ENCODE results near the gene DTNA. TPM values are rescaled to one million over a fixed set of nuclear protein-coding genes. Genes with fewer than 3 reads are reported as not detected.

The DTNA gene
- total and polyA plus RNA-seq, 2 donors (not counting 1 experiment from before 2014, with no cell fraction given) = 38.8 to 49.8 TPM

DNA sequence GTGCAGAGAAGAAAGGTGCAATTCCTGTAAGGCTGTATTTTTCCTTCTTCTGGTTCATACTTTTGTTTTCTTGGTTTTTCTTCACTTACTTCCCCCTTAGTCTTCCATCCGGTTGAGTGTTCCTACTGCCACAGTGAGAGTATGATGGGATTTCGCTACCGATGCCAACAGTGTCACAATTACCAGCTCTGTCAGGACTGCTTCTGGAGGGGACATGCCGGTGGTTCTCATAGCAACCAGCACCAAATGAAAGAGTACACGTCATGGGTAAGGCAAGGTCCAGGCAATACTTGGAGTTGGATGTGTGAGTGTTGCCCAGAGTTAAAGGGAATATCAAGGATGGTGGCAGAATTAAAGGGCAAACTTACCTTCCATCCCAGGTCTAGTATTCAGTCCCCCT lies 108.0 kb downstream of the DTNA start:
- no peaks in the 10 kb centered on the region for H3K9me3 ChIP-seq (ENCODE audit: control insufficient read depth, insufficient read depth, low read depth, low read length)
- no peaks in the 10 kb centered on the region for H4K20me1 ChIP-seq (ENCODE audit: control insufficient read depth, extremely low read depth, insufficient read depth, low read length)
- no peak overlapping the region for H3K9ac ChIP-seq (ENCODE audit: insufficient read depth, low read length)
- no peaks in the 10 kb centered on the region for H3K4me1 ChIP-seq (ENCODE audit: control insufficient read depth, extremely low read depth, insufficient read depth, low read length)
- DNase-seq (ENCODE audit: low read depth in 2 of 2) = no peak
- H3K4me3 ChIP-seq (replicated peaks in 1 of 4; ENCODE audit: control extremely low read depth in 1 of 4, insufficient read depth in 1 of 4, low read depth in 3 of 4, low read length in 4 of 4) = no peak overlapping the region
- TF ChIP-seq EZH2 (IDR thresholded peaks at IDR 0.05; ENCODE audit: low read length, missing control alignments) = no peak
- TF ChIP-seq, protein P1, sequence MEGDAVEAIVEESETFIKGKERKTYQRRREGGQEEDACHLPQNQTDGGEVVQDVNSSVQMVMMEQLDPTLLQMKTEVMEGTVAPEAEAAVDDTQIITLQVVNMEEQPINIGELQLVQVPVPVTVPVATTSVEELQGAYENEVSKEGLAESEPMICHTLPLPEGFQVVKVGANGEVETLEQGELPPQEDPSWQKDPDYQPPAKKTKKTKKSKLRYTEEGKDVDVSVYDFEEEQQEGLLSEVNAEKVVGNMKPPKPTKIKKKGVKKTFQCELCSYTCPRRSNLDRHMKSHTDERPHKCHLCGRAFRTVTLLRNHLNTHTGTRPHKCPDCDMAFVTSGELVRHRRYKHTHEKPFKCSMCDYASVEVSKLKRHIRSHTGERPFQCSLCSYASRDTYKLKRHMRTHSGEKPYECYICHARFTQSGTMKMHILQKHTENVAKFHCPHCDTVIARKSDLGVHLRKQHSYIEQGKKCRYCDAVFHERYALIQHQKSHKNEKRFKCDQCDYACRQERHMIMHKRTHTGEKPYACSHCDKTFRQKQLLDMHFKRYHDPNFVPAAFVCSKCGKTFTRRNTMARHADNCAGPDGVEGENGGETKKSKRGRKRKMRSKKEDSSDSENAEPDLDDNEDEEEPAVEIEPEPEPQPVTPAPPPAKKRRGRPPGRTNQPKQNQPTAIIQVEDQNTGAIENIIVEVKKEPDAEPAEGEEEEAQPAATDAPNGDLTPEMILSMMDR (conservative IDR thresholded peaks at IDR 0.05 in 1 of 2, IDR thresholded peaks at IDR 0.05 in 1 of 2; ENCODE audit: low read depth in 1 of 2, low read length in 2 of 2) = no peak
- H3K27ac ChIP-seq (ENCODE audit: insufficient read depth, low read length) = no peak overlapping the region
- H3K79me2 ChIP-seq (ENCODE audit: control insufficient read depth, insufficient read depth, low read length) = no peaks in the 10 kb centered on the region
- H3K27me3 ChIP-seq (ENCODE audit: control insufficient read depth, insufficient read depth, low read length) = no peaks in the 10 kb centered on the region
- no peak overlapping the region for H3K4me2 ChIP-seq (ENCODE audit: extremely low read depth, insufficient read depth, low read length)
- no peaks in the 10 kb centered on the region for H3K36me3 ChIP-seq (ENCODE audit: control insufficient read depth, insufficient read depth, low read length)
- no peak overlapping the region for H2AFZ ChIP-seq (ENCODE audit: low read length)

DNA sequence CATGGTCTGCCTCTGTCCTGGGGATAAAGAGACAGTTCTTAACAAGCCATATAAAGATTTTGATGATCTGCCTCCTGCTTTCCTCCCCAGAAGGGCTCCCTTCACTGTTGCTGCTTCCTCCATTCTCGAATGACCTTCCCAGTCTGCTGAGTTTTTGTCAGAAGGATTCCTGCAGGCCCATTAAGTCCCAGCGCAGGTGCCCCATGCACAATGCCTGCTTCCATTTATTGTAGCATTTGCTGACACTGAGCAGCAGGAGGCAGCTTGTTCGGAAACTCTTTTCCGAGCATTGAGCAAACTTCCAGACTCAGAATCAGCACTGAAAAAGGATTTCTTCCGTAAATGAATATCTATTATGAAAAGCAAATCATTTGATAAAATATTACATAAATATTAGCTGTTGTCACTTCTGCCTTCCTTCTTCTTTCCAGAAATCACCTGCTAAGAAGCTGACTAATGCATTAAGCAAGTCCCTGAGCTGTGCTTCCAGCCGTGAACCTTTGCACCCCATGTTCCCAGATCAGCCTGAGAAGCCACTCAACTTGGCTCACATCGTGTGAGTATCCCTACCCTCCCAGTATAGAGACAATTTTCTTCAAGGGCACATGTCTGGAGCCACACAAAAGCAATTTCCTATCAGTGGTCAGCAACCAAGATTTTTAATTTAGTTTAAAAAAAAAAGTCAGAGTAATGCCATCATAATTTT lies 110.4 kb downstream of the DTNA start:
- no peaks in the 10 kb centered on the region for H4K20me1 ChIP-seq (ENCODE audit: control insufficient read depth, extremely low read depth, insufficient read depth, low read length)
- H3K79me2 ChIP-seq (ENCODE audit: control insufficient read depth, insufficient read depth, low read length) = no peaks in the 10 kb centered on the region
- TF ChIP-seq EZH2 (IDR thresholded peaks at IDR 0.05; ENCODE audit: low read length, missing control alignments) = no peak
- TF ChIP-seq, protein P1 (conservative IDR thresholded peaks at IDR 0.05 in 1 of 2, IDR thresholded peaks at IDR 0.05 in 1 of 2; ENCODE audit: low read depth in 1 of 2, low read length in 2 of 2) = no peak
- H3K27me3 ChIP-seq (ENCODE audit: control insufficient read depth, insufficient read depth, low read length) = no peaks in the 10 kb centered on the region
- no peak overlapping the region for H2AFZ ChIP-seq (ENCODE audit: low read length)
- no peak overlapping the region for H3K9ac ChIP-seq (ENCODE audit: insufficient read depth, low read length)
- no peak overlapping the region for H3K27ac ChIP-seq (ENCODE audit: insufficient read depth, low read length)
- no peaks in the 10 kb centered on the region for H3K9me3 ChIP-seq (ENCODE audit: control insufficient read depth, insufficient read depth, low read depth, low read length)
- H3K4me3 ChIP-seq (replicated peaks in 1 of 4; ENCODE audit: control extremely low read depth in 1 of 4, insufficient read depth in 1 of 4, low read depth in 3 of 4, low read length in 4 of 4) = no peak overlapping the region
- H3K4me1 ChIP-seq (ENCODE audit: control insufficient read depth, extremely low read depth, insufficient read depth, low read length) = no peaks in the 10 kb centered on the region
- no peak for DNase-seq (ENCODE audit: low read depth in 2 of 2)
- H3K4me2 ChIP-seq (ENCODE audit: extremely low read depth, insufficient read depth, low read length) = no peak overlapping the region
- no peaks in the 10 kb centered on the region for H3K36me3 ChIP-seq (ENCODE audit: control insufficient read depth, insufficient read depth, low read length)

DNA sequence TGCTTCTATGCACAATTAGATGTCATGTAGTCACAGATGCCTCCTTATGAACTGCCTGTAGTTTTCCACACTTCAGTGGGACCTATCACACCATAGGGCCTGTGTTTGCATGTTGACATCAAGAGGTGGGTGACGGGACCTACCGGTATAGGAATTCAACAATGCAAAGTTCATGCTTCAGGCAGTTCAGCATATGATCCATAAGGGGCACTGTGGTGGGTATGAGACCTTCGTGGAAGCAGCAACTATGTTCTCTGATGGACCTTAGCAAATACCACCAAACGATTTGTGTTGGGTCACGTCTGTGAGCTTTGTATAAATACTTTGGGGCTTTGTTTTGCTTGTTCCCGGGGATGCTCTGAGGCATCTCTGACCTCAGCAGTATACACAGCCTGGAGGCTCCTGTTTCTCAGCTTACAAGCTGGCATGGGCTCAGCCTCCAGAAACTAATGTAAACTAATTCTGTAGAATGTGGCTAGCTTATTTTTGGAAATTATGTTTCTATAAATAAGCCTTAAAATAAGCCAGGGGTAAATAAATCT lies 111.6 kb downstream of the DTNA start:
- Histone ChIP-seq H3K27ac (ENCODE audit: insufficient read depth, low read length) (no peak overlapping the region), H3K4me3 (replicated peaks in 1 of 4; ENCODE audit: control extremely low read depth in 1 of 4, insufficient read depth in 1 of 4, low read depth in 3 of 4, low read length in 4 of 4) (no peak overlapping the region), H3K9ac (ENCODE audit: insufficient read depth, low read length) (no peak overlapping the region), H3K4me1 (ENCODE audit: control insufficient read depth, extremely low read depth, insufficient read depth, low read length) (no peaks in the 10 kb centered on the region), H3K4me2 (ENCODE audit: extremely low read depth, insufficient read depth, low read length) (no peak overlapping the region), H3K36me3 (ENCODE audit: control insufficient read depth, insufficient read depth, low read length) (no peaks in the 10 kb centered on the region), H3K27me3 (ENCODE audit: control insufficient read depth, insufficient read depth, low read length) (no peaks in the 10 kb centered on the region), H3K79me2 (ENCODE audit: control insufficient read depth, insufficient read depth, low read length) (no peaks in the 10 kb centered on the region), H3K9me3 (ENCODE audit: control insufficient read depth, insufficient read depth, low read depth, low read length) (no peaks in the 10 kb centered on the region), H4K20me1 (ENCODE audit: control insufficient read depth, extremely low read depth, insufficient read depth, low read length) (no peaks in the 10 kb centered on the region), H2AFZ (ENCODE audit: low read length) (no peak overlapping the region)
- peak in 1 of 2 donors; percentile 86 for DNase-seq (ENCODE audit: low read depth in 2 of 2)
- TF ChIP-seq, protein P1 (conservative IDR thresholded peaks at IDR 0.05 in 1 of 2, IDR thresholded peaks at IDR 0.05 in 1 of 2; ENCODE audit: low read depth in 1 of 2, low read length in 2 of 2) = peak; percentile 13 to 39
- TF ChIP-seq EZH2 (IDR thresholded peaks at IDR 0.05; ENCODE audit: low read length, missing control alignments) = no peak

Measured in fibroblast of lung (primary cell).